GM12801 (cell line): ENCODE data around the gene ANKHD1.

Experiments
- TF ChIP-seq, protein P1 (sequence below): IDR thresholded peaks from one replicate; pipeline ENCODE4 v1.5.1; 2011; ENCODE audit warnings: control low read depth; ENCODE audit not compliant: insufficient read length; ENCODE audit errors: extremely low read depth

The ANKHD1 gene

DNA sequence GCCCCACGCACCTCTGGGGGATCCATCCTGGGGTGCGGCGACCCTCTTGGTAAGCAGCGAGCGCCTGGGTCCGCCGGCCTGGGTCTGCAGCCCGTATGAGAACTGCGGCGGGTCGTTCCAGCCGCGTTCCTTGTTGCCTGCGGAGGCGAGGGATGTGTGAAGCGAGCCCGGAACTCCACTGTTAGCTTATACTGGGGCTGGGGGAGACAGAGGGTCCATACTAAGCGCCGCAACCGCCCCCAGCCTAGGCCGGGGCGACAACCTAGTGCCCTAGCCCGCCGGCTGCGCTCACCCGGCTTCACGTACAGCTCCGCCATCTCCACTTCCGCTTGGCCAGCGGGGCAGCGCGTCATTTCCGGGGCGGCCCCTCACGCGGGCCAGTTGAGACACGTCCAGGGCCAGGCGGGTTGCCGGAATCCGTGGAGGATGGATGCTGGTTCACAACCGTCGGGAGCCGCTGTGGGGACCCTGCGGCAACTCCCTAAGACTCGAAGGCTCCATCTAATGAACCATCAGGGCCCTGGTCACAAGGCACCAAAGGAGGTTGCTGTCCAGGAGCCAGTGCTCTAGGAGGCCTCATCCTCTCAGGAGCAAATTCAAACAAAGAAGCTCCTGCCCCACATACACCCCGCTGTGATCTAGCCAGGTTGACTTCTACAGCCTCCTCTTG, 155.6 kb downstream of the ANKHD1 start, which contains the start of gene SRA1:
SRA1 (minus strand) TSS at position 338 of the 670 bp plus-strand sequence; CDS start at position 317, 21 bp downstream.
- TF ChIP-seq, protein P1, sequence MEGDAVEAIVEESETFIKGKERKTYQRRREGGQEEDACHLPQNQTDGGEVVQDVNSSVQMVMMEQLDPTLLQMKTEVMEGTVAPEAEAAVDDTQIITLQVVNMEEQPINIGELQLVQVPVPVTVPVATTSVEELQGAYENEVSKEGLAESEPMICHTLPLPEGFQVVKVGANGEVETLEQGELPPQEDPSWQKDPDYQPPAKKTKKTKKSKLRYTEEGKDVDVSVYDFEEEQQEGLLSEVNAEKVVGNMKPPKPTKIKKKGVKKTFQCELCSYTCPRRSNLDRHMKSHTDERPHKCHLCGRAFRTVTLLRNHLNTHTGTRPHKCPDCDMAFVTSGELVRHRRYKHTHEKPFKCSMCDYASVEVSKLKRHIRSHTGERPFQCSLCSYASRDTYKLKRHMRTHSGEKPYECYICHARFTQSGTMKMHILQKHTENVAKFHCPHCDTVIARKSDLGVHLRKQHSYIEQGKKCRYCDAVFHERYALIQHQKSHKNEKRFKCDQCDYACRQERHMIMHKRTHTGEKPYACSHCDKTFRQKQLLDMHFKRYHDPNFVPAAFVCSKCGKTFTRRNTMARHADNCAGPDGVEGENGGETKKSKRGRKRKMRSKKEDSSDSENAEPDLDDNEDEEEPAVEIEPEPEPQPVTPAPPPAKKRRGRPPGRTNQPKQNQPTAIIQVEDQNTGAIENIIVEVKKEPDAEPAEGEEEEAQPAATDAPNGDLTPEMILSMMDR, result no peak

DNA sequence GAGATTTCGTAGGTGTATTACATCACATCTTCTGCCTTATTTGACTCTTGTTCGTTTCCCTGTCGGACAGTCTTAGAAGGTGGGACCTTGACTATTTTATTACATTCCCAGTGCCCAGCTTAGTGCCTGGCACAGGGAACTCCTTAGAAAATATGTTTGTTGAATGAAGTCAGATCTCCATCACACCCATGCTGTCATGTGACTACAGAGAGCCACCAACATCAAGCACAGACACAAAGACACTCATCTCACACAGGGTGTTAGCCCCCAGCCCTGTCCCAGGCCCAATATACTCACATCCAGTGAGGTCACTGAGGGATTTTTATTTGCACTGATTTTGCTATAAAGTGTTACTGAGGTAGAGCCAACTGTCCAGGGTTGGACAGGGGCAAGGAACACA, 156.3 kb downstream of the ANKHD1 start:
- TF ChIP-seq, protein P1, result no peak

DNA sequence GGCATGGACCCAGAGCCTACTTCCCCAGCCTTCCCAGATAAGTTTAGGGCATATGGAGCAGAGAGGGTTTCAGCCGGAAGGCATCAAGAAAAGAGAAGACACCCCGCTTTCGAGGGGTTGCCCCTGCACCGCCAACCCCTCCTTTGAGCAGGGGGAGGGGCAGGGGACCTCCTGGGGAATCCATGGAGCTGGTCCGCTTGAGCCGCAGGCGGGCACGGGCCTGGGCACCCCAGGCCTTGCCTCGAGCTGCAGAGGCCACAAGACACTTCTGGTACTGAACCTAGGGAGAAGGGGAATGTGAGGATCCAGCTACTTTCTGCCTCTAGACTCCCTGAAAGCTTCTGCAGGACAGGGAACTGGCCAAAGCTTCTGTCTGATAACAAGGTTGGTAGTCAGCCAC, 156.9 kb downstream of the ANKHD1 start:
- TF ChIP-seq, protein P1, result no peak

DNA sequence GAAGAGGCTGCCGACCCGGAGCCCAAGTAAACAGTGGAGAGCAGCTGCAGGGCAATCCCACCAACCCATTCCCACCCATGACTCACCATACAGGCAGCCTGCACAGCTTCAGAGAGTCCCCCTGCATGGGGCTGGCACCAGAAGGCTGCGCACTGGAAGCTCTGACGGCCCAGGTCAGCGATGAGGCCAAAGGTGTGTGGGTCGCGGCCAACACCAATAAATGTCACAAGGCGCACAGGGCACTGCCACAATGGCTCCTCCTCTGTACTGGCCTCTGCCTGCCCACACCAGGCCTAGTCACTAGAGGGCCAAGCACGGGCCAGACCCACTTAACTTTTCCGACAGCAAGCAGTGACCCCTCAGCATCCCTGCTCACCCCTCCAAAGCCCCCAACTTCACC, 158.6 kb downstream of the ANKHD1 start:
- TF ChIP-seq, protein P1, result no peak

DNA sequence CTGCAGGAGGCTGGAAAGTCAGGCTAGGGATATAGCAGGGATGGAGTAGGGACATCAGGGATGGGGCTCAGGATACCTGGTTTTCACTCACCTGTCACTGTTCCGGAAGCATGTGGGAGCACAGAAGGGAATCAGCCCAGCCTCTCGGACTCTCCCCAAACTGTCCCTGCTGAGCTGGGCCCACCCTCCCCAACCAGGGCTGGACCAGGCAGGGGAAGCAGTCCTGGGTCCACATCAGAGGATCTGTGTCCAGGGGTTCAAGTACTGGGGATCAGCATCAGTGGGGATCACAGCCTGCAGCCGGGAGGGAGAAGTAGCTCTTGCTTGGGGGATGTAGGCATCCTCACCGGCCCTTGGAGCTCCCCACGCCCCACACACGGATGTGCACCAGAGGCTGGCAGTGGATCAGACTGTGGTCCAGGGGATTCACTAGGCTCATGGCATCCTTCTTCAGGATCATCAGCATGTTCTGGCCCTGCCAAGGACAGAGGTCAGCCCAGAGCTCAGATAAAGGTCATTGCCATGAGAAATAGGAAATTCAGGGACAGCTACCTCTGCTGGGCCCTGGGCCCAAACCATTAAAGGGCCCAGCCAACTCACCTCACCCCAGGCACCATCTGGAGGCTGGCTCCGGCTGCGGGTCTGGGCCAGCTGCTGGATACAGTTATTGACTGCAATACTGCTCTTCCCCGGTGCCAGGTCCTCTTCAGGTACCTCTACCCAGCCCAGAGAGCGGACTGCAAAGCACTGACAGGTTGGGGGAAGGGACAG, 160.3 kb downstream of the ANKHD1 start:
- TF ChIP-seq, protein P1, result no peak

DNA sequence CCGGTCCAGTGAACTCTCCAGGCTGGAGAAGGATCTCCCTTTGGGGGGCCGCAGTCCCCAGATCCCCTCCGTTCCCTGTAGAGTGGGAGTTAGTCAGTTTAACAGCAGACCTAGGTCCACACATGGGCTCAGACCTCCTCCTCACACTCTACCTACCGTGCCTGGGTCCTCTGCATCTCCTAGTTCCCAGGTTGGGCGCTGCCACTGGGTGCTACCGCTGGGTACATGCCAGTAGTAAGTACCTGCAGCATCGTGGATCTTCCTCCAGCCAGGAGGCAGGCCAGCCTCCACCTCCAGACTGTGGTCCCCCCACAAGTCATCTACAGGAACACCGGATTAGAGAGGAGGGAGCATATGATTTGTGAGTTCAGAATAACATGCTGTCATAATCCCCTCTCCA, 162.0 kb downstream of the ANKHD1 start:
- TF ChIP-seq, protein P1, result no peak

DNA sequence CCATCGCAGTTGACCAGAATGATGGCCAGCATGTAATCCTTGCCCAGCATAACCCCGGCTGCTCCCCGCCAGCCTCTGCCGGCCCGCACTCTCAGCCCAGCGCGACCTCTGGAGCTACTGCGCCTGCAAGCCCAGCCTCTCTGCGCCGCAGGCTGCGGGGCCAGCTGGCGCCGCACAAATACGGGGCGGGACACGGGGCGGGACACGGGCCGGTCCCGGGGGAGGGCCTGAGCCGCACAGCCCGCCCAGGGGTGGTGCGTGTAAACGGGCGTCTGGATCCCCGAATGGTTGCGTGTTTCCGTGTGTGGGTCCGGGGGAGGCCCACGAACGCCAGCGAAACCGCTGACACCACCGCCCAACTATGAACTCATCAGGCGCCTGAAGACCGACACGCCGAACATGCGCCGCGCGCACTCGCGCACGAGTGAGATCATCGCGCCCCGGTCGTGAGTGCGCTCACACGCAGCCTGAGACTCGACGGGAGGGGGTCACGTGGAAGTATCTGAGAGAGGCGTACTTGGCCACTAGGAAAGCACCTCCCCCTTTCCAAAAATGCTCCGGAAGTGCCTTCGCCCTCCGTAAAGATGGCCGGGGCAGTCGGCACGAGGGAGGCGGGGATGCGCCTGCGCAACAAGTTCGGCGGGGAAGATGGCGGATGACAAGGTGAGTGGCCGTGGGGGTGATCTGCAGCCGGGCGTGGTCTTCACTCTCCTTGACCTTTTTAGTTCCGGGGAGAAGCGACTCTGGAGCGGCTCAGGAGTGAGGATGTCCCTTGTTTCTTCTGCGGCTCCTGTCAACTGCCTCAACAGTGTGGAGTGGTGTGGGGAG, 162.8 kb downstream of the ANKHD1 start, which contains the start of the genes APBB3 and SLC35A4:
APBB3 (minus strand) TSS at position 403 of the 828 bp plus-strand sequence; CDS start at position 50, 353 bp downstream.
SLC35A4 (plus strand) TSS at position 633 of the 828 bp plus-strand sequence. CDS start 2,342 bp downstream, outside the sequence.
- TF ChIP-seq, protein P1, result no peak
